GM23338 (cell line): ENCODE results near the gene TESK2.

ENCODE experiments used
- CREB1 ChIP-seq: fragments of 250-450 bp; sonication (Bioruptor Pico); IDR thresholded peaks from 2 replicates; pipeline ENCODE4 v1.5.0; 2020; ENCODE audit warnings: low read depth, mild to moderate bottlenecking, moderate library complexity
- CTCF ChIP-seq, 2 experiments: fragments of 200-600 bp in 1 of 2; sonication (generic) in 1 of 2; conservative IDR thresholded peaks; 2 replicates each; pipeline versions ENCODE4 v1.5.1 to v1.6.1; 2016 to 2017; ENCODE audit warnings: antibody characterized with exemption in 2 of 2, low read depth in 2 of 2, mild to moderate bottlenecking in 2 of 2, moderate library complexity in 1 of 2
- ETS1 ChIP-seq: IDR thresholded peaks from 2 replicates; pipeline ENCODE4 v1.6.1; 2016; ENCODE audit warnings: antibody characterized with exemption
- EZH2 ChIP-seq: fragments of 200-600 bp; sonication (generic); IDR thresholded peaks from one replicate; pipeline ENCODE4 v1.8.0; 2017; ENCODE audit warnings: antibody characterized with exemption, mild to moderate bottlenecking, low read depth; ENCODE audit not compliant: unreplicated experiment
- EZH2phosphoT487 ChIP-seq: fragments of 200-600 bp; sonication (generic); IDR thresholded peaks from one replicate; pipeline ENCODE4 v1.8.1; 2018; ENCODE audit warnings: antibody characterized with exemption; ENCODE audit not compliant: unreplicated experiment
- JUNB ChIP-seq: IDR thresholded peaks from one replicate; pipeline ENCODE4 v1.6.1; 2016; ENCODE audit warnings: antibody characterized with exemption; ENCODE audit not compliant: unreplicated experiment
- NANOG ChIP-seq: IDR thresholded peaks from 2 replicates; pipeline ENCODE4 v1.6.1; 2016; ENCODE audit warnings: antibody characterized with exemption, borderline replicate concordance
- POLR2AphosphoS5 ChIP-seq: IDR thresholded peaks from 2 replicates; pipeline ENCODE4 v1.6.1; 2016; ENCODE audit warnings: antibody characterized with exemption, low read depth
- REST ChIP-seq: IDR thresholded peaks from one replicate; pipeline ENCODE4 v1.6.1; 2018; ENCODE audit warnings: antibody characterized with exemption; ENCODE audit not compliant: unreplicated experiment
- STAT1 ChIP-seq: IDR thresholded peaks from one replicate; pipeline ENCODE4 v1.6.1; 2016; ENCODE audit warnings: antibody characterized with exemption; ENCODE audit not compliant: unreplicated experiment
- ZNF114 ChIP-seq: fragments of 250-450 bp; sonication (Bioruptor Pico); IDR thresholded peaks from 2 replicates; pipeline ENCODE4 v1.5.0; 2020; ENCODE audit warnings: mild to moderate bottlenecking, moderate library complexity
- ZNF331 ChIP-seq: fragments of 250-450 bp; sonication (Bioruptor Pico); IDR thresholded peaks from 2 replicates; pipeline ENCODE4 v1.5.0; 2020; ENCODE audit warnings: low read depth, mild to moderate bottlenecking, moderate library complexity

GRCh38 chr1:45305231-45305630 is 185.7 kb downstream of the TESK2 start:
- TF ChIP-seq EZH2phosphoT487, result no peak
- no peak for TF ChIP-seq CTCF (conservative IDR thresholded peaks at IDR 0.05; ENCODE audit: low read depth in 2 of 2)
- TF ChIP-seq ZNF114 (CRISPR knock-in tag), result no peak
- TF ChIP-seq EZH2, result no peak
- TF ChIP-seq REST, result no peak
- no peak for TF ChIP-seq POLR2AphosphoS5
- no peak for TF ChIP-seq JUNB
- TF ChIP-seq ETS1, result no peak
- no peak for TF ChIP-seq ZNF331 (CRISPR knock-in tag)
- TF ChIP-seq CREB1, result no peak
- TF ChIP-seq STAT1, result no peak
- no peak for TF ChIP-seq NANOG
